HCT116 (cell line): ENCODE results near the gene RNASEH2C. TPM values are rescaled to one million over a fixed set of nuclear protein-coding genes. Genes with fewer than 3 reads are reported as not detected.
"Not testable (repeated sequence)": the region's sequence is repeated elsewhere in the genome, so short reads cannot be mapped to it uniquely, and the experiment has no call there.

Experiments
- ATAC-seq: fragments of 200-7000 bp; cut with Tn5 transposase; 2 replicates; pipeline ENCODE4 v1.9.1; 2020; ENCODE audit warnings: mild to moderate bottlenecking, moderate library complexity
- BruUV-seq: library from RNA; stranded (reverse); fragments of 400-500 nt; replicated peaks from 2 replicates; lab custom pipeline; 2021; lab: Mats Ljungman, UMichigan
- CTCF ChIA-PET: fragments of 300-600 bp; sonication (Branson Sonifier 250); formaldehyde crosslinking; loops from one replicate; lab custom pipeline; 2021; ENCODE audit warnings: antibody characterized with exemption; lab: Charles Lee
- POLR2A ChIA-PET: fragments of 300-600, 350-600 bp; sonication (Branson Sonifier 250); formaldehyde crosslinking; loops from one replicate; lab custom pipeline; 2021; ENCODE audit warnings: antibody characterized with exemption; lab: Charles Lee
- RAD21 ChIA-PET, 2 experiments: fragments of 300-600 bp; sonication (Branson Sonifier 250); formaldehyde crosslinking; loops; one replicate each; lab custom pipeline; 2023; ENCODE audit warnings: low total read pairs in 2 of 2; ENCODE audit not compliant: uncharacterized antibody in 2 of 2, unreplicated experiment in 2 of 2, low non-redundant PET in 1 of 2; lab: Charles Lee
- DNase-seq: peaks from one replicate; pipeline ENCODE4 v3.0.0-alpha.2; 2010; ENCODE audit warnings: low read depth, low spot score
- H2AFZ ChIP-seq: fragments of 200-600 bp; shearing (Covaris generic), sonication (generic); 2 replicates; pipeline ENCODE4 v1.6.1; 2017; ENCODE audit warnings: low read depth, mixed run types, mixed read lengths, antibody characterized with exemption, low read length; ENCODE audit not compliant: poor library complexity, severe bottlenecking
- H3K27ac ChIP-seq: 2 replicates; pipeline ENCODE4 v1.5.1; 2012; ENCODE audit warnings: low read depth, low read length
- H3K27me3 ChIP-seq: fragments of 200-600 bp; sonication (generic); 2 replicates; pipeline ENCODE4 v1.6.1; 2016; ENCODE audit warnings: mixed run types, low read length, mixed read lengths; ENCODE audit not compliant: insufficient read depth
- H3K36me3 ChIP-seq, 2 experiments: fragments of 200-500 bp in 1 of 2; fragments of 200-600 bp in 1 of 2; sonication (Bioruptor generic) in 1 of 2; sonication (generic) in 1 of 2; 2 replicates each; pipeline versions ENCODE4 v1.5.1 to v1.6.1; 2014 to 2016; ENCODE audit warnings: low read length in 2 of 2, inconsistent platforms in 1 of 2, mixed read lengths in 1 of 2, mixed run types in 1 of 2; ENCODE audit not compliant: insufficient read depth in 2 of 2, control insufficient read depth in 1 of 2
- H3K4me1 ChIP-seq, 2 experiments: fragments of 200-600 bp in 1 of 2; sonication (generic) in 1 of 2; 2 replicates each; pipeline versions ENCODE4 v1.5.1 to v1.6.1; 2012 to 2017; ENCODE audit warnings: low read length in 2 of 2, inconsistent platforms in 1 of 2, mild to moderate bottlenecking in 1 of 2, mixed read lengths in 1 of 2, mixed run types in 1 of 2, moderate library complexity in 1 of 2; ENCODE audit not compliant: insufficient read depth in 2 of 2, control insufficient read depth in 1 of 2
- H3K4me2 ChIP-seq: fragments of 200-600 bp; sonication (generic); 2 replicates; pipeline ENCODE4 v1.6.1; 2017; ENCODE audit warnings: mixed run types, low read length, mixed read lengths
- H3K4me3 ChIP-seq, 2 experiments: fragments of 200-600 bp in 1 of 2; sonication (generic) in 1 of 2; replicated peaks in 1 of 2; 2 replicates each; pipeline ENCODE4 v1.5.1; 2011 to 2016; ENCODE audit warnings: low read length in 2 of 2, control low read depth in 1 of 2, low read depth in 1 of 2, mild to moderate bottlenecking in 1 of 2, mixed read lengths in 1 of 2, mixed run types in 1 of 2
- H3K79me2 ChIP-seq: fragments of 200-600 bp; sonication (generic); 2 replicates; pipeline ENCODE4 v1.6.1; 2017; ENCODE audit warnings: mild to moderate bottlenecking, mixed run types, low read length, moderate library complexity, mixed read lengths; ENCODE audit not compliant: insufficient read depth
- H3K9ac ChIP-seq: fragments of 200-600 bp; sonication (generic); 2 replicates; pipeline ENCODE4 v1.6.1; 2016; ENCODE audit warnings: low read length, mixed read lengths
- H3K9me2 ChIP-seq: fragments of 200-600 bp; sonication (generic), shearing (Covaris generic); 2 replicates; pipeline ENCODE4 v1.6.1; 2017; ENCODE audit warnings: mixed run types, mild to moderate bottlenecking, moderate library complexity; ENCODE audit not compliant: insufficient read depth
- H3K9me3 ChIP-seq, 2 experiments: fragments of 200-500 bp in 1 of 2; fragments of 200-600 bp in 1 of 2; sonication (Bioruptor generic) in 1 of 2; sonication (generic) in 1 of 2; 2 replicates each; pipeline ENCODE4 v1.6.1; 2014 to 2017; ENCODE audit warnings: low read length in 2 of 2, mixed read lengths in 2 of 2, inconsistent platforms in 1 of 2, low read depth in 1 of 2, mild to moderate bottlenecking in 1 of 2, mixed run types in 1 of 2, moderate library complexity in 1 of 2; ENCODE audit not compliant: control insufficient read depth in 1 of 2, insufficient read depth in 1 of 2
- H4K20me1 ChIP-seq: fragments of 200-600 bp; sonication (generic), shearing (Covaris generic); 2 replicates; pipeline ENCODE4 v1.6.1; 2017; ENCODE audit warnings: mixed run types, mild to moderate bottlenecking, moderate library complexity; ENCODE audit not compliant: insufficient read depth
- CTCF ChIP-seq, 3 experiments: fragments of 200-600 bp in 1 of 3; sonication (generic) in 1 of 3; IDR thresholded peaks in 2 of 3; conservative IDR thresholded peaks in 1 of 3; 2 replicates each; pipeline ENCODE4 v1.5.1; 2012 to 2017; ENCODE audit warnings: low read depth in 2 of 3, low read length in 2 of 3, antibody characterized with exemption in 1 of 3, borderline replicate concordance in 1 of 3, control low read depth in 1 of 3, mild to moderate bottlenecking in 1 of 3, mixed read lengths in 1 of 3, mixed run types in 1 of 3, moderate library complexity in 1 of 3; ENCODE audit not compliant: insufficient read depth in 1 of 3
- FOSL1 ChIP-seq: IDR thresholded peaks from 2 replicates; pipeline ENCODE4 v1.6.1; 2012; ENCODE audit warnings: low read depth
- TCF7L2 ChIP-seq: IDR thresholded peaks from 2 replicates; pipeline ENCODE4 v1.7.0; 2011; ENCODE audit warnings: borderline replicate concordance, inconsistent platforms; ENCODE audit not compliant: insufficient read depth, insufficient read length; ENCODE audit errors: extremely low read depth
- intact Hi-C: fragments of 100-400 bp; cut with micrococcal nuclease; formaldehyde crosslinking; loops from 2 replicates; pipeline ENCODE4 v1.10.0; 2022
- total RNA-seq: library from RNA; stranded (reverse); gene quantifications from one replicate; pipeline ENCODE4 v1.2.1, GENCODE V29; 2021; ENCODE audit not compliant: unreplicated experiment

The RNASEH2C gene
- total RNA-seq, 1 experiment from 2014 or later, result 28.5 TPM

- no peaks in the 10 kb centered on the region for H3K27me3 ChIP-seq
- POLR2A ChIA-PET, result no interaction called here
- ATAC-seq, result no peak
- RAD21 ChIA-PET, result no interaction called here
- no peaks in the 10 kb centered on the region for H3K79me2 ChIP-seq
- no TSS peak for BruUV-seq
- H2AFZ ChIP-seq, result no peak overlapping the region
- no peak overlapping the region for H3K4me2 ChIP-seq
- no peaks in the 10 kb centered on the region for H3K9me2 ChIP-seq
- CTCF ChIA-PET, result interaction anchor here (0.7 kb wide), 1 partner anchor 15 kb away, joined by 3 read pairs; no protein-coding TSS in a partner anchor
- no peaks in the 10 kb centered on the region for H3K36me3 ChIP-seq
- no peaks in the 10 kb centered on the region for H4K20me1 ChIP-seq
- peaks cover 2 to 14% of the 10 kb centered on the region in 2 experiments; a peak in 2 of 4 replicates for H3K4me1 ChIP-seq
- H3K4me3 ChIP-seq, result no peak overlapping the region
- no peaks in the 10 kb centered on the region; a peak in 1 of 4 replicates for H3K9me3 ChIP-seq
- no peak overlapping the region for H3K9ac ChIP-seq
- TF ChIP-seq CTCF (IDR thresholded peaks at IDR 0.05 in 2 of 3, conservative IDR thresholded peaks at IDR 0.05 in 1 of 3; ENCODE audit: borderline replicate concordance in 1 of 3, insufficient read depth in 1 of 3, low read depth in 2 of 3, low read length in 2 of 3) (no peak), FOSL1 (no peak), TCF7L2 (no peak)
- H3K27ac ChIP-seq, result no peak overlapping the region
- no peak for DNase-seq
- intact Hi-C loops, result no loop called here
Measured at GRCh38 chr11:65764434-65764833, 43.8 kb upstream of the RNASEH2C start.

DNA sequence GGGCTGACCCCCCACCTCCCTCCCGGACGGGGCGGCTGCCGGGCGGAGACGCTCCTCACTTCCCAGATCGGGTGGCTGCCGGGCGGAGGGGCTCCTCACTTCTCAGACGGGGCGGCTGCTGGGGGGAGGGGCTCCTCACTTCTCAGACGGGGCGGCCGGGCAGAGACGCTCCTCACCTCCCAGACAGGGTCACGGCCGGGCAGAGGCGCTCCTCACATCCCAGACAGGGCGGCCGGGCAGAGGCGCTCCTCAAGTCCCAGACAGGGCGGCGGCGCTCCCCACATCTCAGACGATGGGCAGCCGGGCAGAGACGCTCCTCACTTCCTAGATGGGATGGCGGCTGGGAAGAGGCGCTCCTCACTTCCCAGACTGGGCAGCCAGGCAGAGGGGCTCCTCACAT is 42.2 kb upstream of the RNASEH2C start:
- H3K27ac ChIP-seq, intact Hi-C loops, H3K4me1 ChIP-seq, H2AFZ ChIP-seq, RAD21 ChIA-PET, DNase-seq, H3K9me3 ChIP-seq, BruUV-seq, H3K4me2 ChIP-seq, H4K20me1 ChIP-seq, H3K36me3 ChIP-seq, H3K79me2 ChIP-seq, H3K9me2 ChIP-seq, ATAC-seq, H3K27me3 ChIP-seq, POLR2A ChIA-PET, H3K9ac ChIP-seq, CTCF ChIA-PET, H3K4me3 ChIP-seq: not testable (repeated sequence)

GRCh38 chr11:65762169-65762568 is 41.6 kb upstream of the RNASEH2C start:
- H3K4me1 ChIP-seq, H3K4me3 ChIP-seq, H3K27ac ChIP-seq, H3K9me2 ChIP-seq, intact Hi-C loops, H3K9ac ChIP-seq, H3K4me2 ChIP-seq, DNase-seq, BruUV-seq, H4K20me1 ChIP-seq, H3K79me2 ChIP-seq, H3K36me3 ChIP-seq, H2AFZ ChIP-seq, H3K9me3 ChIP-seq, RAD21 ChIA-PET, POLR2A ChIA-PET, ATAC-seq, H3K27me3 ChIP-seq: not testable (repeated sequence)
- CTCF ChIA-PET, result interaction anchor here (1.3 kb wide), 1 partner anchor 17 kb away, joined by 3 read pairs; no protein-coding TSS in a partner anchor
